Testis (tissue), 3 donors: ENCODE data around the gene PTGDS. TPM values are rescaled to one million over a fixed set of nuclear protein-coding genes. Genes with fewer than 3 reads are reported as not detected.

ENCODE experiments used
- DNase-seq: peaks from one replicate; pipeline ENCODE4 v3.0.0-alpha.2; 2019
- H3K27ac ChIP-seq, 2 donors: fragments of 200-600 bp; sonication (generic); one replicate each; pipeline ENCODE4 v1.5.1; 2019
- H3K27me3 ChIP-seq: fragments of 200-600 bp; sonication (generic); one replicate; pipeline ENCODE4 v1.5.1; 2019
- H3K36me3 ChIP-seq: fragments of 200-600 bp; sonication (generic); one replicate; pipeline ENCODE4 v1.5.1; 2017; ENCODE audit warnings: low read depth; ENCODE audit errors: missing control alignments
- H3K4me1 ChIP-seq: fragments of 200-600 bp; sonication (generic); one replicate; pipeline ENCODE4 v1.5.1; 2019
- H3K4me3 ChIP-seq, 2 donors: fragments of 200-600 bp; sonication (generic); one replicate each; pipeline ENCODE4 v1.5.1; 2017 to 2019
- H3K9me3 ChIP-seq: fragments of 200-600 bp; sonication (generic); one replicate; pipeline ENCODE4 v1.5.1; 2017
- CTCF ChIP-seq, 3 experiments: fragments of 450-650 bp in 2 of 3; fragments of 200-600 bp in 1 of 3; sonication (generic) in 1 of 3; IDR thresholded peaks; one replicate each; pipeline ENCODE4 v1.5.1; 2016 to 2019; ENCODE audit warnings: antibody characterized with exemption in 3 of 3, mild to moderate bottlenecking in 2 of 3, moderate library complexity in 1 of 3
- POLR2A ChIP-seq: fragments of 450-650 bp; IDR thresholded peaks from one replicate; pipeline ENCODE4 v1.6.1; 2017; ENCODE audit warnings: antibody characterized with exemption, mild to moderate bottlenecking, moderate library complexity
- WGBS, 2 donors: methylation state at CpG; one replicate each; pipeline ENCODE4 v1.1.5; 2018; 5-methylcytosine and 5-hydroxymethylcytosine counted together
- intact Hi-C: fragments of 100-400 bp; cut with DNase I; formaldehyde crosslinking; loops from one replicate; pipeline ENCODE4 v1.15.1; 2023; ENCODE audit warnings: low total_unique reads
- polyA plus RNA-seq: library from polyadenylated mRNA; stranded (reverse); fragments of 350-450 nt; fragmentation: Illumina TruSeq; extraction: RNeasy Lipid Tissue Mini Kit (QIAGEN cat#74804); gene quantifications from one replicate; pipeline ENCODE4 v1.2.3, GENCODE V29; 2014; ENCODE audit warnings: low read depth, low replicate concordance; ENCODE audit not compliant: insufficient read depth
- total RNA-seq, 2 donors: library from RNA; depleted of rRNA; stranded (reverse); fragments of >200 nt; gene quantifications; one replicate each; pipeline ENCODE4 v1.2.3, GENCODE V29; 2016

Gene PTGDS
- total and polyA plus RNA-seq, 3 donors from 2014 or later = 4,976 to 5,948 (median 5,554) TPM

GRCh38 chr9:137011907-137012675, 34.8 kb downstream of the PTGDS start:
- Histone ChIP-seq H3K4me1 (peaks cover 10% of the 10 kb centered on the region), H3K27me3 (no peaks in the 10 kb centered on the region), H3K36me3 (no peaks in the 10 kb centered on the region), H3K9me3 (no peaks in the 10 kb centered on the region), H3K4me3 (no peak overlapping the region), H3K27ac (no peak overlapping the region)
- no peak for DNase-seq
- TF ChIP-seq CTCF (IDR thresholded peaks at IDR 0.05) = no peak
- no peak for TF ChIP-seq POLR2A
- 91 to 93% methylated on average over 13 to 39 of the region's 39 CpGs for WGBS, 2 donors
- intact Hi-C loops = no loop called here

- WGBS, 2 donors = 87 to 90% methylated on average over 26 to 67 of the region's 67 CpGs
- no peak overlapping the region for H3K4me3 ChIP-seq
- no peaks in the 10 kb centered on the region for H3K36me3 ChIP-seq
- TF ChIP-seq CTCF (IDR thresholded peaks at IDR 0.05) = no peak
- TF ChIP-seq POLR2A = no peak
- H3K4me1 ChIP-seq = peaks cover 2% of the 10 kb centered on the region
- H3K27ac ChIP-seq = no peak overlapping the region
- no peaks in the 10 kb centered on the region for H3K9me3 ChIP-seq
- H3K27me3 ChIP-seq = no peaks in the 10 kb centered on the region
- intact Hi-C loops = no loop called here
- no peak for DNase-seq
Measured at GRCh38 chr9:137012694-137013570, 35.6 kb downstream of the PTGDS start.

DNA sequence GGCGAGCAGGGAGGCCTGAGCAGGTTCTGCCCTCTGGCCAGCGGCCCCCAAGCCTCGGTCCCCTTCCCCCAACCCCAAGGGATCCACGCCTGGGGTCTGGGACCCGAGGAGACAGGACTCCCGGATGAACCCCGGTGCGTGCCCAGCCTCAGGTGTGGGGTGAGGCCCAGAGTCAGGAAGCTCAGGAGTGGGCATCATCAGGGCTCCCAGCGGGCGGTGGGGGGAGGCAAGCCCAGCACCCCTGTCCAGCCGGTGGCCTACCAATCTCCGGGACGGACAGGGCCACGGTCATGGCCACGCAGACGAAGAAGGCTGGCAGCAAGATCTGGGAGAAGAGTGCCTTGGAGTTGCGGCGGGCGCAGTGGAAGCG, 36.3 kb downstream of the PTGDS start:
- H3K9me3 ChIP-seq = no peaks in the 10 kb centered on the region
- no peaks in the 10 kb centered on the region for H3K4me1 ChIP-seq
- DNase-seq = no peak
- TF ChIP-seq CTCF (IDR thresholded peaks at IDR 0.05) = no peak
- TF ChIP-seq POLR2A = no peak
- H3K27me3 ChIP-seq = no peaks in the 10 kb centered on the region
- no peaks in the 10 kb centered on the region for H3K36me3 ChIP-seq
- intact Hi-C loops = no loop called here
- H3K4me3 ChIP-seq = no peak overlapping the region
- no peak overlapping the region for H3K27ac ChIP-seq
- WGBS, 2 donors = 96 to 97% methylated on average over 11 to 20 of the region's 20 CpGs

GRCh38 chr9:137014166-137014565, 36.9 kb downstream of the PTGDS start:
- Histone ChIP-seq H3K27ac (no peak overlapping the region), H3K4me3 (no peak overlapping the region), H3K4me1 (no peaks in the 10 kb centered on the region), H3K9me3 (no peaks in the 10 kb centered on the region), H3K27me3 (no peaks in the 10 kb centered on the region), H3K36me3 (no peaks in the 10 kb centered on the region)
- WGBS, 2 donors = 91 to 93% methylated on average over 8 to 22 of the region's 23 CpGs
- TF ChIP-seq CTCF (IDR thresholded peaks at IDR 0.05) = no peak
- no peak for TF ChIP-seq POLR2A
- DNase-seq = no peak
- intact Hi-C loops = no loop called here
